Brain microvascular endothelial cell (primary cell): ENCODE measurements around the gene CLASRP.

Experiments
- DNase-seq: peaks from one replicate; pipeline ENCODE4 v3.0.0-alpha.2; 2020
- H3K27ac ChIP-seq: fragments of 250-450 bp; sonication (Bioruptor Pico); 2 replicates; pipeline ENCODE4 v1.5.1; 2020; ENCODE audit warnings: mild to moderate bottlenecking, moderate library complexity
- H3K27me3 ChIP-seq: fragments of 250-450 bp; sonication (Bioruptor Pico); replicated peaks from 2 replicates; pipeline ENCODE4 v1.5.1; 2020; ENCODE audit warnings: mild to moderate bottlenecking
- H3K36me3 ChIP-seq: fragments of 250-450 bp; sonication (Bioruptor Pico); replicated peaks from 2 replicates; pipeline ENCODE4 v1.5.1; 2020; ENCODE audit warnings: mild to moderate bottlenecking
- H3K4me3 ChIP-seq: 2 replicates; pipeline ENCODE4 v1.5.1; 2011; ENCODE audit warnings: low read depth, mild to moderate bottlenecking, control low read depth, low read length, moderate library complexity
- CTCF ChIP-seq: IDR thresholded peaks from 2 replicates; pipeline ENCODE4 v1.5.1; 2011; ENCODE audit warnings: low read depth, mild to moderate bottlenecking, moderate library complexity, low read length, control low read depth, inconsistent platforms; ENCODE audit errors: missing control alignments
- in situ Hi-C: cut with HindIII; loops from 2 replicates; pipeline ENCODE4 v1.10.0; 2017; ENCODE audit warnings: low sequenced_read_pairs, low pct_ligation_motif_present

Gene CLASRP

GRCh38 chr19:45068041-45068440 lies 29.2 kb downstream of the CLASRP start:
- H3K27me3 ChIP-seq = no peaks in the 10 kb centered on the region
- no peak for TF ChIP-seq CTCF
- no peak for DNase-seq
- H3K36me3 ChIP-seq = peaks cover 63% of the 10 kb centered on the region
- H3K4me3 ChIP-seq = no peak overlapping the region
- in situ Hi-C loops = no loop called here
- no peak overlapping the region for H3K27ac ChIP-seq

GRCh38 chr19:45069056-45069455 lies 30.2 kb downstream of the CLASRP start:
- Histone ChIP-seq H3K27ac (no peak overlapping the region), H3K27me3 (no peaks in the 10 kb centered on the region), H3K4me3 (no peak overlapping the region), H3K36me3 (peaks cover 59% of the 10 kb centered on the region)
- in situ Hi-C loops = no loop called here
- no peak for TF ChIP-seq CTCF
- DNase-seq = no peak

DNA sequence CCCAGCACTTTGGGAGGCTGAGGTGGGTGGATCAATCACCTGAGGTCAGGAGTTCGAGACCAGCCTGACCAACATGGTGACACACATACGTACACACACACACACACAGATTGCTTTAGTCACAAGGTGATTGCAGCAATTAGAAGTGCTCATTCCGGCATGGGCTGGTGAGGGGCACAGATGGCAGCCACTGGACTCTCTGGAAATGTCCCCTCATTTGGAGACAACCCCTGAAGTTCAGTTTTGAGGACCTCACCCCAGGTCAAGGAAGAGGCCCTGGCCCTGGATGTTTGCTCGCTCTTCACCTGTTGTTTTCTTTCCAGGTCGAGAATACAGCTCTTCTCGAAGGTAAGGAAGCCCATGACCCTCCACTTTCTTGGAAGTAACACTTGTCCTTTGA lies 31.4 kb downstream of the CLASRP start:
- Histone ChIP-seq H3K27ac (no peak overlapping the region), H3K4me3 (no peak overlapping the region), H3K27me3 (no peaks in the 10 kb centered on the region), H3K36me3 (peaks cover 49% of the 10 kb centered on the region)
- DNase-seq = no peak
- TF ChIP-seq CTCF = no peak
- in situ Hi-C loops = no loop called here

GRCh38 chr19:45070861-45071544 lies 32.2 kb downstream of the CLASRP start:
- peaks cover 43% of the 10 kb centered on the region for H3K36me3 ChIP-seq
- no peak overlapping the region for H3K4me3 ChIP-seq
- no peaks in the 10 kb centered on the region for H3K27me3 ChIP-seq
- in situ Hi-C loops = no loop called here
- no peak overlapping the region for H3K27ac ChIP-seq
- no peak for TF ChIP-seq CTCF
- DNase-seq = no peak

GRCh38 chr19:45071545-45071938 lies 32.7 kb downstream of the CLASRP start:
- Histone ChIP-seq H3K27ac (no peak overlapping the region), H3K36me3 (peaks cover 40% of the 10 kb centered on the region), H3K4me3 (no peak overlapping the region), H3K27me3 (no peaks in the 10 kb centered on the region)
- in situ Hi-C loops = no loop called here
- DNase-seq = no peak
- no peak for TF ChIP-seq CTCF

DNA sequence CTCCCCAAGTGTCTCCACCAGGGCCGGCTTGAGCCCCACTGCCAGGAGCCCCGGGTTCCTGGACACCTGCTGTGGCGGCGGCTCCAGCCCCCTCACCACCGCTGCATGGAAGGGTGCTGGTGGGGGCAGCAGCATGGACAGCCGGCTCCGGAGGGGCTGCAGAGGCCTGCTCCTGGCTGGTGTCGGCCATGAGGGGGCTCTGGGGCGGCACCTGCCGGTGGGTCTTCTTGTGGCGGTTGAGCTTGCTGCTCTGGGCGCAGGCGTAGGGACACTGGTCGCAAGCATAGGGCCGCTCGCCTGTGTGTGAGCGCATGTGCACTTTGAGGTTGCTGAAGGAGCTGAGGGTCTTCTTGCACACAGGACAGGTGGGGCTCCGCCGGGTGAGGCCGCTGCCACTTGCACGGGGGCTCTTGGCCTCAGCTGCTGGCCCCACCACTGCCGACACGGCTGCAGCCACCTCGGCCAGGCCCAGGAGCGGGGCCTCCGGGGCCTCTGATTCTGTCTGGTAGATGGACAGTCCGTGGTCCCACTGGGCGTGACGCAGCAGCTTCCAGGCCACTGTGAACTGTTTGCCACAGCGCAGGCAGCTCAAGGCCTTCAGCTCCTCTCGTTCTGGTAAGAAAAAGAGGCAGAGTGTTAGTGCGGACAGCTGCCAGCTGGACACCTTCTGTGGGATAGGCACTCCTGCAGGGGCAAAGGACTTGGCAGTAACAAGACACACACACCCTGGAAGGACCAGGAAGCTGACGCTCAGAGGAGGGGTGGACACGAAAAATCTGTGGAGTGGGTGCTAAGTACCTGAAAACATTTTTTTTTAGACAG lies 33.3 kb downstream of the CLASRP start:
- Histone ChIP-seq H3K36me3 (peaks cover 34% of the 10 kb centered on the region), H3K4me3 (no peak overlapping the region), H3K27me3 (no peaks in the 10 kb centered on the region), H3K27ac (no peak overlapping the region)
- DNase-seq = no peak
- no peak for TF ChIP-seq CTCF
- in situ Hi-C loops = no loop called here
